Measurements from ENCODE around the gene PLXNA4.

PLXNA4 gene

DNA sequence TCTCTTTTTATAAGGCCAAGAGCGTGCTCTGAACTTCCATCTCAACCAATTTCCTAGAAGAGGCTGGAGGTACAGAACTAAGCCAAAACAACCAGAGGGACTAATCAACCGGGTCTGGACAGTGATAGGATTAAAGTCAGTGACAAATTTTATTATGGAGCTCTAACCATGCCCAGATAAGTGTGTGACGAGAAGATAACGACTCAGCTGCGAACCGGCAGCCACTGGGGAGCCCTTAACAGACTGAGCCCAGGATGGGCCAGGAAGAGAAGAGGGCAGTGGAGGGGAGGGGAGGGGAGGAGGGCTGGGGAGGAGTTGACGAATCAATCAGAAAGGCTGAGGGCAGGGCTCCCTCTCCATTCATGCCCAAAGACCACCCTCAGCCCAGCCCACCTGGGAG lies 119.9 kb downstream of the PLXNA4 start:
- H3K4me1 ChIP-seq (ENCODE audit: control insufficient read depth, low read length): no peaks in the 10 kb centered on the region
- no peaks in the 10 kb centered on the region for H3F3A ChIP-seq (ENCODE audit: control insufficient read depth, insufficient read depth)
- H3K9me3 ChIP-seq (ENCODE audit: control insufficient read depth, insufficient read depth, low read length): no peaks in the 10 kb centered on the region
- H3K27ac ChIP-seq (ENCODE audit: low read depth, low read length): no peak overlapping the region
- no peak overlapping the region for H3K4me3 ChIP-seq (ENCODE audit: low read length)
- no peak overlapping the region for H3K4me2 ChIP-seq (ENCODE audit: low read length)
- no peaks in the 10 kb centered on the region for H3K79me2 ChIP-seq (ENCODE audit: control insufficient read depth, low read length)
- no peaks in the 10 kb centered on the region for H4K20me1 ChIP-seq (ENCODE audit: control insufficient read depth, insufficient read depth, low read depth, low read length)
- H3K27me3 ChIP-seq (ENCODE audit: control insufficient read depth, low read length): peaks cover 4% of the 10 kb centered on the region; the same call in 1 of the 2 replicates
- no peaks in the 10 kb centered on the region for H3K36me3 ChIP-seq (ENCODE audit: control insufficient read depth, low read length)
- no peak for TF ChIP-seq EZH2phosphoT487 (IDR thresholded peaks at IDR 0.05; ENCODE audit: borderline replicate concordance, low read length)
- TF ChIP-seq, protein P1, sequence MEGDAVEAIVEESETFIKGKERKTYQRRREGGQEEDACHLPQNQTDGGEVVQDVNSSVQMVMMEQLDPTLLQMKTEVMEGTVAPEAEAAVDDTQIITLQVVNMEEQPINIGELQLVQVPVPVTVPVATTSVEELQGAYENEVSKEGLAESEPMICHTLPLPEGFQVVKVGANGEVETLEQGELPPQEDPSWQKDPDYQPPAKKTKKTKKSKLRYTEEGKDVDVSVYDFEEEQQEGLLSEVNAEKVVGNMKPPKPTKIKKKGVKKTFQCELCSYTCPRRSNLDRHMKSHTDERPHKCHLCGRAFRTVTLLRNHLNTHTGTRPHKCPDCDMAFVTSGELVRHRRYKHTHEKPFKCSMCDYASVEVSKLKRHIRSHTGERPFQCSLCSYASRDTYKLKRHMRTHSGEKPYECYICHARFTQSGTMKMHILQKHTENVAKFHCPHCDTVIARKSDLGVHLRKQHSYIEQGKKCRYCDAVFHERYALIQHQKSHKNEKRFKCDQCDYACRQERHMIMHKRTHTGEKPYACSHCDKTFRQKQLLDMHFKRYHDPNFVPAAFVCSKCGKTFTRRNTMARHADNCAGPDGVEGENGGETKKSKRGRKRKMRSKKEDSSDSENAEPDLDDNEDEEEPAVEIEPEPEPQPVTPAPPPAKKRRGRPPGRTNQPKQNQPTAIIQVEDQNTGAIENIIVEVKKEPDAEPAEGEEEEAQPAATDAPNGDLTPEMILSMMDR (IDR thresholded peaks at IDR 0.05; ENCODE audit: low read depth, low read length, poor library complexity, severe bottlenecking): no peak
- no peaks in the 10 kb centered on the region for H3K9me2 ChIP-seq (replicated peaks; ENCODE audit: control insufficient read depth, low read length)

DNA sequence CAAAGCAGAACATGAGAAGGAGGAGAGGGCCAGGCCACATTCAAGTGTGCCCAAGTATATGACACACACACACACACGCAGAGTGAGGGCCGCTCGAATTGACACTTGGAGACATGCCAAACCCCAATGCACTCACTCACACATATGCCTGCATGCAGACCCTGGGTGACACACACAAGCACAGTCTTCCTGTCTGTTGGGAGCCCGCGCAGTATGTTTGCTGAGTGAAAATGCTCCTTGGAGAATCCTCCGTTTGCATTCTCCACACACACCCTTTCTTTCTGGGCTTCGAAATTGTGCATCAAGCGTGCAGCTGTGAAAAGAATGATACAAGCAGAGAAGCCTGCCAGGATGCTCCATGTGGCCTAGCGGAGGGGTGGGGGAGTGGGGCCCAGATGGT lies 120.9 kb downstream of the PLXNA4 start:
- H3F3A ChIP-seq (ENCODE audit: control insufficient read depth, insufficient read depth): no peaks in the 10 kb centered on the region
- no peak overlapping the region for H3K4me3 ChIP-seq (ENCODE audit: low read length)
- no peaks in the 10 kb centered on the region for H3K36me3 ChIP-seq (ENCODE audit: control insufficient read depth, low read length)
- H3K4me2 ChIP-seq (ENCODE audit: low read length): no peak overlapping the region
- no peak overlapping the region for H3K27ac ChIP-seq (ENCODE audit: low read depth, low read length)
- no peaks in the 10 kb centered on the region for H4K20me1 ChIP-seq (ENCODE audit: control insufficient read depth, insufficient read depth, low read depth, low read length)
- H3K79me2 ChIP-seq (ENCODE audit: control insufficient read depth, low read length): no peaks in the 10 kb centered on the region
- TF ChIP-seq EZH2phosphoT487 (IDR thresholded peaks at IDR 0.05; ENCODE audit: borderline replicate concordance, low read length): no peak
- TF ChIP-seq, protein P1 (IDR thresholded peaks at IDR 0.05; ENCODE audit: low read depth, low read length, poor library complexity, severe bottlenecking): no peak
- no peaks in the 10 kb centered on the region for H3K9me3 ChIP-seq (ENCODE audit: control insufficient read depth, insufficient read depth, low read length)
- H3K27me3 ChIP-seq (ENCODE audit: control insufficient read depth, low read length): peaks cover 4% of the 10 kb centered on the region; the same call in 1 of the 2 replicates
- no peaks in the 10 kb centered on the region for H3K9me2 ChIP-seq (replicated peaks; ENCODE audit: control insufficient read depth, low read length)
- H3K4me1 ChIP-seq (ENCODE audit: control insufficient read depth, low read length): no peaks in the 10 kb centered on the region

DNA sequence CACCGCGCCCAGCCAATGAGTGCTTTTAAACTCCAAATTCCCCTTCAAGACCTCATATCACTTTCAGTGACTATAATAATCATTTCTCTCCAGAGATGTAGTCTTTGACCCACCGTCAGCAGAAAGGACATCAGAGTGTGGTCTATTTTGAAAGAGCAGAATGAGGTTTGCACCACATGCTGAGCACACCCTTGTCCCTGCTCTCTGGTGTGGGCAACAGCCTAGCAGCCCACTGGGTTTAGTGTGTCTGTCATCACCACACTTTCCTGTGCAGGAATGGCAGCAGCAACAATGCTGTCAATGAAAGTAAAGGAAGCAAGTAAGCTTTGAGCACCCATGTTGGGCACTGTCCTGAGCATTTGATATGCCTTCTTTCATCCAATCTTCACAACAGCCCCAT lies 122.4 kb downstream of the PLXNA4 start:
- Histone ChIP-seq H3K27ac (ENCODE audit: low read depth, low read length) (no peak overlapping the region), H3K36me3 (ENCODE audit: control insufficient read depth, low read length) (no peaks in the 10 kb centered on the region), H3K9me2 (replicated peaks; ENCODE audit: control insufficient read depth, low read length) (no peaks in the 10 kb centered on the region), H3K4me2 (ENCODE audit: low read length) (no peak overlapping the region), H4K20me1 (ENCODE audit: control insufficient read depth, insufficient read depth, low read depth, low read length) (no peaks in the 10 kb centered on the region), H3K27me3 (ENCODE audit: control insufficient read depth, low read length) (peaks cover 4% of the 10 kb centered on the region; the same call in 1 of the 2 replicates), H3K79me2 (ENCODE audit: control insufficient read depth, low read length) (no peaks in the 10 kb centered on the region), H3K4me3 (ENCODE audit: low read length) (no peak overlapping the region), H3K9me3 (ENCODE audit: control insufficient read depth, insufficient read depth, low read length) (no peaks in the 10 kb centered on the region), H3F3A (ENCODE audit: control insufficient read depth, insufficient read depth) (no peaks in the 10 kb centered on the region), H3K4me1 (ENCODE audit: control insufficient read depth, low read length) (no peaks in the 10 kb centered on the region)
- TF ChIP-seq, protein P1 (IDR thresholded peaks at IDR 0.05; ENCODE audit: low read depth, low read length, poor library complexity, severe bottlenecking): no peak
- no peak for TF ChIP-seq EZH2phosphoT487 (IDR thresholded peaks at IDR 0.05; ENCODE audit: borderline replicate concordance, low read length)

Measured in DOHH2 (cell line).